HG03139 (cell line): ENCODE measurements around the gene OR2Z1.

Experiments
- ATAC-seq: cut with Tn5 transposase; IDR thresholded peaks from one replicate; pipeline ENCODE4 v1.9.1; 2021; ENCODE audit not compliant: unreplicated experiment

OR2Z1 gene, protein sequence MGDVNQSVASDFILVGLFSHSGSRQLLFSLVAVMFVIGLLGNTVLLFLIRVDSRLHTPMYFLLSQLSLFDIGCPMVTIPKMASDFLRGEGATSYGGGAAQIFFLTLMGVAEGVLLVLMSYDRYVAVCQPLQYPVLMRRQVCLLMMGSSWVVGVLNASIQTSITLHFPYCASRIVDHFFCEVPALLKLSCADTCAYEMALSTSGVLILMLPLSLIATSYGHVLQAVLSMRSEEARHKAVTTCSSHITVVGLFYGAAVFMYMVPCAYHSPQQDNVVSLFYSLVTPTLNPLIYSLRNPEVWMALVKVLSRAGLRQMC

GRCh38 chr19:8721334-8721733 lies at the start of gene OR2Z1:
Gene OR2Z1 (plus strand): TSS chr19:8721634. CDS start chr19:8731029, 9,395 bp downstream.
- ATAC-seq, result no peak

- no peak for ATAC-seq
Observed at GRCh38 chr19:8673276-8673891, 48.0 kb upstream of the OR2Z1 start.

- ATAC-seq, result no peak
Observed at GRCh38 chr19:8675066-8675465, 46.4 kb upstream of the OR2Z1 start.

- ATAC-seq, result no peak
Observed at GRCh38 chr19:8678244-8678807, 43.1 kb upstream of the OR2Z1 start.

- ATAC-seq, result no peak
Observed at GRCh38 chr19:8680676-8681344, 40.6 kb upstream of the OR2Z1 start.

- ATAC-seq, result no peak
Observed at GRCh38 chr19:8681345-8682029, 39.9 kb upstream of the OR2Z1 start.

- no peak for ATAC-seq
Observed at GRCh38 chr19:8682472-8682871, 39.0 kb upstream of the OR2Z1 start.

DNA sequence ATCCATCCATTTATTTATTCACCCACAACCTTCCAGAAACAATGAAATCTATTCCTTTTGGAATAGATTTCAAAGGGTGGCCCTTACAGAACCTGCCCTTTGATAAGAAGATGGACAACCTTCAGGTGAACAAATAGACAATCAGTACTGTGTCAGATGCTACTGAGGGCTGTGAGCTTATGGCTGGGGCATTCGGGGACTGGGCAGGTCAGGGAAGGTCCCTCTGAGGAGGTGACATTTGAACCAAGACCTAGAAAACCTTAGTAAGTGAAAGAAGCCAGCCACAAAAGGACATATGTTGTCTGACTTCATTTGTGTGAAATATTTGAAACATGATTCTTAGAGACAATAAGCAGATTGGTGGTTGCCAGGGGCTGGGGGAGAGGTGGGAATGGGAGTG lies 38.5 kb upstream of the OR2Z1 start:
- ATAC-seq, result no peak

GRCh38 chr19:8684001-8684902 lies 37.2 kb upstream of the OR2Z1 start:
- no peak for ATAC-seq

GRCh38 chr19:8686549-8686948 lies 34.9 kb upstream of the OR2Z1 start:
- no peak for ATAC-seq

DNA sequence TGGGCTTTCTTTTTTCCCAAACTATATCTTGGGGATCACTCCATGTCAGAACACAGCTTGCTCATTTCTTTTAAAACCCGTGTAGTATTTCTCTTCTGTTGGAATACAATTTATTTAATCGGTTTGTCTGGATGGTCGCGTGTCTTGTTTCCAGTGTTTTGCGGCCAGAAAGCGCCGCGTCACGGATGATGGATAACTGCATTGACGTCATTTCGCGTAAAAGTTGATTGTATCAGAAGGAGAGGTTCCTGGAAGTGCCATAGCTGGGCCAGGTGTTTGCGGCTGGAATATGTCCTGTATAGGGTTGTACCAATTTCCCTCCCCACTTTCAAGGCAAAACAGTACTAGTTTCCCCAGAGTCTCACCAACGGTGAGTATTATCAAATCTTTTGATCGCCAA lies 32.5 kb upstream of the OR2Z1 start:
- ATAC-seq, result no peak

DNA sequence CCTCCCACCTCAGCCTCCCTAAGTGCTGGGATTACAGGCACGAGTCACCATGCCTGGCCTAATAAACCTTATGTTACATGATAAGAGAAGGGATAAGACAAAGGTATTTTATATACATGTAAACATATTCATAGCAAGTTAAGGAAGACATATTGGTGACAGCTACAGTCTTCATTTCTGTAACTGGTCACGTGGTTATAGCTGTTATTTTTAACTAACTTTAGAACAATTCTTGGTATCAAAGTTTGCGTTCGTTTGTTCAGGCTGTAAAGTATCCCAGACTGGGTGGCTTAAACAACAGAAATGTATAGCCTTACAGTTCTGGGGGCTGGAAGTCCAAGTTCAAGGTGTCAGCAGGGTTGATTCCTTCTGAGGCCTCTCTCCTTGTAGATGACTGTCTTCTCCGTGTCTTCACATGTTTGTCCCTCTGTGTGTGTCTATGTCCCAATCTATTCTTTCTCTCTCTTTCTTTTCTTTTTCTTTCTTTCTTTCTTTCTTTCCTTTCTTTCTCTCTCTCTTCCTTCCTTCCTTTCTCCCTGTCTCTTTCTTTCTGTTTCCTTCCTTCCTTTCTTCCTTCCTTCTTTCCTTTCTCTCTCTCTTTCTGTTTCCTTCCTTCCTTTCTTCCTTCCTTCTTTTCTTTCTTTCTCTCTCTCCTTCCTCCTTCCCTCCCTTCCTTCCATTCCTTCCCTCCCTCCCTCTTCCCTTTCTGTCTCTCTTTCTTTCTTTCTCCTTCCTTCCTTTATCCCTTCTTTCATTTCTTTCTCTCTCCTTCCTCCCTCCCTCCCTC lies 30.5 kb upstream of the OR2Z1 start:
- ATAC-seq, result no peak

DNA sequence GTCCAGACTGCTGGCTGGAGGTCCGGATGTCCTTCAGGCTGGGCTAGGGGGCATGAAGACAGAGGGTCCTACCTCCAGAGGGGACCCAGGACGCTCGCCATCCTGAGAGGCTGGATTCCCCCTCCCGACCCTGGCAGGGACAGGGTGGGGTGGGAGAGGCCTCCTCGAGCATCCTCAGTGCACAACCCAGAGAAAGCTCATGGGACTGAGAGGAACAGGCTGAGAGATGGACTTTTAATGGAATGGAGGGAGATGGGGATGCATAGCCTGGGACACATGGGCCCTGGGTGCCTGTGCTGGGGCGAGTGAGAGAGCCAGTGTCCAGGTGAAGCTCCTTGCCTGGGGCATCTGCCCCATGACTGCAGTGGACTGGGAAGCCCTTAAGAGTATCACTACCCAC lies 25.9 kb upstream of the OR2Z1 start:
- no peak for ATAC-seq

DNA sequence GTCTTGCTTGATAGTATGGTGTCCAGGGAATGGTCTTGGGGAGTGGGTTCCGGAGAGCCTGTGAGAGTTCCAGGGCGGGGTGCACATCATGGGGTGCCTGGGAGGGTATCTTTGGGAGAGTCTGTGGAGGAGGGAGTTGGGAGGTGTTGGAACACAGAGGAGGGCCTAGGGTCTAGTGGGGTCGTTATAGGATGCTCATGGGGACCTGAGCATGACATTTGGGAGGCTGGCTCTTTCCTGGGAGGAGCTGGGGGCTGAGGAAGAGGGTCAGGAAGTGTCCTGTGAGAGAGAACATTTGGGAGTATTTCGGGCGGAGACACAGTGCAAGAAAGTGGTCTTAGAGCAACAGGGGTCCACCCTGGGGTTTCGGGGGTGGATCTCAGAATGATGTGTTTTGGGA lies 25.5 kb upstream of the OR2Z1 start:
- ATAC-seq, result no peak

- no peak for ATAC-seq
Observed at GRCh38 chr19:8696993-8697392, 24.4 kb upstream of the OR2Z1 start.

- no peak for ATAC-seq
Observed at GRCh38 chr19:8697671-8698432, 23.6 kb upstream of the OR2Z1 start.

DNA sequence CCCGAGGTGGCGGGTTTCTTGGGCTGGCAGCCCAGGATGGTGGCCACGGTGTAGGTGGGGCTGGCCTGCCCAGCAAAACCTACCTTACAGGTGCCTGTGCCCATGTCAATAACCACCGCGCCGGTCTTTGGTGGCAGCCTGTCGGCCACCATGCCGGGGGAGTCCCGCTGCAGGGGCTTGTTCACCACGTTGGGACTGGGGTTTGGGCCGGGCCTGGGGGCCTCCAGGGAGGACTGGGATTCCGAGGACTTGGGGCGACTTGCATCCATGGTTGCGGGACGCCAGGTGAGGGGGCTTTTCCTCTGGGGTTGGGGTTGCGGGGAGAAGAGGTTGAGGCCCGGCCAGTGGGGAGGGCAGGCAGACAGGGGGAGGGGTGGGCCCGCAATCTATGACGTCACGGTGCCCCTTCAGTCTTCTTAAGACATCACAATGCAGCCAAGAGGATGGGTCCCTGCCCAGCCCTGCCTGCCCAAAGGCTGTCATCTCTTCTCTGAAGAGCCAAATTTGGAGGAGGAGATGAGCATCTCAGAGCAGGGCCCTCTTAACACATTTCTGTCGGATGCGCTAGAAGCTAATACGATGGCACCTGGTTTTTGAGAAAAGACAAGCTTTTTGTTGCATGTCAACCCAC lies 22.9 kb upstream of the OR2Z1 start, which contains the start of gene ACTL9:
Gene ACTL9 (minus strand): TSS at position 363 of the 631 bp plus-strand sequence. CDS start 94 bp downstream, at position 269.
- ATAC-seq, result no peak

DNA sequence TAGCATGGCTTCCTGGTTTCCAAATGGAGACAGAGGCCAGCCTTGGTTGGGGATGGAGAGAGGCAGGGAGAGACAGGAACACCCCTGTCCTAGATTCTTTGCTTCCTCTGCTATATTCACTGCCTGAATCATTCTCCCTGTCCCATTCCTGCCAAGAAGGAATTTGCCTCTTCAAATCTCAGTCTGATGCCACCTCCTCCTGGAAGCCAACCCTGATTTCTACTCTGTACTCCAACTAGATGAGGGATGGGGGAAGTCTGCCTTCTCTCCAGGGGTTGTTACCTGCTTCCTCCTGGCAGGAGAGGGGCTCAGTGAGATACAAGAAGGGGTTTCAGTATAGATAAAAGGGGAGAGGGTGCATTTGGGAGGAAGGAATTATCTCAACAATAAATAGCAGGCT lies 21.5 kb upstream of the OR2Z1 start:
- no peak for ATAC-seq
